CD4-positive, alpha-beta T cell treated with Interleukin-12 subunit alpha and Interleukin-12 subunit beta, for 1 hour (primary cell): ENCODE data around the gene ADGRF5.

Experiments
- DNase-seq: peaks from one replicate; pipeline ENCODE4 v3.0.0-alpha.2; 2020

The ADGRF5 gene

DNA sequence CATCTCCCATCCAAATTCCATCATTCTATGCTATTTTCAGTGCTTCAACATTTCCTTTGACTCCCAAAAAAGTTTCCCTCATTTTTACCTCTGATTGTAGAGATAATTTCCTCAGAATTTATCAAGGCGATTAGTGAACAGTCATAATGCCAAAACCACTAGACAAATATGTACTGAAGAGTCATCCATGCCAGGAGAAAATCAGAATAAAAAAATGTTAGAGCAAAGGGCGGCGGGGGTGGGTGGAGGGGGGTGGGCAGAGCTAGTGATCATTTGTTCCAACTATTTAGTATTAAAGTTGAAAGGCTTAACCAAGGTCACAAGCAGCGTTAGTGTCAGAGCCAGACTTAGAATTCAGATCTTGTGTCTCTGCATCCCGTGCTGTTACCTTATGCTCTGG lies 5.3 kb upstream of the ADGRF5 start:
- DNase-seq = no peak

DNA sequence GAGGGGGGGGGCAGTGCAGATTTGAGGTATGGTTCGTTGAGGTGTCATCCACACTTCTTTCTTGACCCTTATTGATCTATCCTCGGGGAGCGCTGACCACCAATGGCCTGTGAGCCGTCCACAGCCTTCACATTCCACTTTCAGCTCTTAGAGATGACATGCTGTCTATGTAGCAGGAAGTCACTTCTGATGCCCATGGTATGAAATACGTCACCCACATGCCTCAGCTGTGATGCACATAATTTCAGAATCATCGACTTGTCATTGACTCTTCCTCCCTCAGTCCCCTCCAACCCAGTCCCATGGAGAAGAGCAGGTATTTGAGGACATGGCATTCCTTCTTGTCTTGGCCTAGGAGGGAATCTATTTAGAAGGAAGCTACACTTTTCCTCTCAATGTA lies 4.7 kb upstream of the ADGRF5 start:
- no peak for DNase-seq

DNA sequence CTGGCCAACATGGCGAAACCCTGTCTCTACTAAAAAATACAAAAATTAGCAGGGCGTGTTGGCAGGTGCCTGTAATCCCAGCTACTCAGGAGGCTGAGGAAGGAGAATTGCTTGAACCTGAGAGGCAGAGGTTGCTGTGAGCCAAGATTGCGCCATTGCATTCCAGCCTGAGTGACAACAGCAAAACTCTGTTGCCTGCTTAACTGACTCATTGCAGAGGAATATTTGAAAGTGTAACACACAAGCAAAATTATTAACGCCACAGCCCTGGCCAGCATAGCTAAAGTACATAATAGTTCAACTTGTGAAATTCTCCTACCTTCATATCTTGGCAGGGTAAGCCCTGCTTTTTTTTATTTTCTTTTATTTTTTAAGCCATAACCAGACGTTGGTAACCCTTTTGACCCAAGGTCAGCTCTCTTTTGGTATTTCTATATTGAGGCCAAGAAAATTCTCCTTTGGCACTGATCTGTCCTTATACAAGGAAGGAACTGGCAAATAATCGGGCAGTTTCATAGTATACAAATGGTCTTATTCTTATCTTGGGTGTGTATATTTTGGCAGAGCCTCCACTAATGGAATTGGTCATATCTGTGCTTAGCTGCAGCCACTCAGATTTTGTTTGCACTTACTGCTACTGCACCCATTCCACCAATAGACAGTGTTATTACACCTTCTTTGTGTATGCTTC lies 4.0 kb upstream of the ADGRF5 start:
- DNase-seq = no peak

DNA sequence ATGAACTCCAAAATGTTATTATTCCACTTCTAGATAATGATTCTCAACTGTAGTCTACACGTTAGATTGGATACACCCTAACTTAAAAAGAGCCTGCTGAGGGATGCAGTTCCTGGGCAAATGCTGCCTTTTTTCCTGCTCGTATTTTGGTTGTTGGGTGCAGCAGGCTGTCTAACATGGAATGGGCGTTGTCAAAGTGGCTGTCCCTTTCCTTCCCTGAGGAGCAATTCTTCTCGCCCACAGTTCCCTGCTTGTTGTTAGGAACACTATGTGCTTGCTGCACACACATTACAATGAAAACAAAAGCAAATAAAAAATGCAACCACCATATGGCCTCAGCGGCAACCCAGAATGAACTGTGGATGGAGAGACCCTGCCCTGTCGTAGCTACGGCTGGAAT lies 1.7 kb upstream of the ADGRF5 start:
- no peak for DNase-seq

DNA sequence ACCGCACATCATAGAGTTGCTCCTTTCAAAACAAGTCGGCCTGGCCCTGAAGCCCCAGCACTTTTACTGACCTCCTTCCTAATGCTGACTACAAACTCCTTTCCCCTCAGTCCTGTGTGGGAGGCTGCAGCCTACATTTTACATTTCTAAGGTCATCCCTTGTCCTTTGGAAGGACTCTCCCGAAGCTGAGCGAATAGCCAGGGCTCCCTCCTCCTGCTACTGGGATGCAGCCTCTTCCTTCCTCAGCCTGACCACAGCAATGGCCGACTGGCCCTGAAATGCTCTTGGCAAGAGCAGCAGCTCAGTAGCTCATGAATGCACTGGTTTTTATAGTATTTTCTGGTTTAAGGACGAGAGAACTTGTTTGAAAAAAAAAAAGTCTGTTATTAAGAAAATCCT lies 679 bp downstream of the ADGRF5 start:
- no peak for DNase-seq

DNA sequence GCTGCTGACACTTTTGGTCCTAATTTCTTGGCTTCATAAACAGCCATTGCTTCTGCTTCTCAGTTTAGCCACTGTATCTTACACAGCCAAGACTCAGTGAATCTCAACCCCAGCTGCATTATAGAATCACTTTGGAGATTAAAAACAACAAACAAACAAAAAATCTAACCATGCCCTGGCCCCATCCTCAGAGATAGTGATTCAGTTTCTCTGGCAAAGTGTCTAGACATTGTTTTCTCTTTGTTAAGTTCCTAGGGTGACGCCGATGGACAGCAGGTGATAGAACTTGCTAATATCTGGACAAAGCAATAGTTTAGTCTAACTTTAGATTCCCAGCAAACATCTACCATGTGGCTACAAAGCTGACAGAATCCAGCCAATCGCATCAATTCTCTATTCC lies 2.9 kb downstream of the ADGRF5 start:
- no peak for DNase-seq

DNA sequence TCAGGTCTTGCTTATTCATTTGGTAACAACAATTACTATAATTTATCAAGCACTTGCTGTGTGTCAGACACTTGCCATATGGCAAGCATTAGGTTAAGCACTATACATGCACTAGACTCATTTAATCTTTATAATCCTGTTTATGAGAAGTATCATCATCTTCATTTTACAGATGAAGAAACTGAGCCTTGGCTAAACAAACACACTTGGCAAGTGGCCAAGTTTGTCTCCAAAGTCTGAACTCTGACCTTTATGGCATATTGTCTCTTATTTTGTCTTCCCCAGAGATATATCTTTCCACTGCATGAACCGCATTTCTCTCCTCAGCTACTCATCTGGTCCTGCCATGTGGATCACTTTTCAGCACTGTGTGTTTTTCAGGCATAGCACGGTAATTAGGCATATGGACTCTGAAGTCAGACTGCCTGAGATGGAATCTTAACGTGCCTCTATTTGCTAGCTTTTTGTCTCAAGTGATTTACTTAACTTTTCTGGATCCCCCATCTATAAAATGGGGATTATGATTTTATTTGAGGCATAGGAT lies 4.7 kb downstream of the ADGRF5 start:
- DNase-seq = no peak

DNA sequence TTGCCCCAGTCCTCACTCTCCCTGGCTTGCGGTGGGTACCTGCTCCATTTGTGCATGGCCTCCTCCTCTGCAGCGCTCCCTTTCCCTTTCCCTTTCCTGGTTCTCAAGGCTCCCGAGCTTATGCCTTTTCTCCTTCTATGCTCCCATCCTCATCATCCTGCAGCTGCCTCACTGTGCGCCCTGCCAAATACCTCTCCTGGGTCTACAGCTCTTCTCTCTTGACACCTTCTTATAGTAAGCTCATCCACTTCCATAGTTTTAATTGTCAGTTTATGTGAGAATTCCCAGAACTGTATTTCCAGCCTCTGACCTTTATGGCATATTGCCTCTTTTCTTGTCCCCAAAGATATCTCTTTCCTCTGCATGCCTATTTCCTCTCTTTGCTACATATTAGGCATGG lies 5.9 kb downstream of the ADGRF5 start:
- DNase-seq = no peak

DNA sequence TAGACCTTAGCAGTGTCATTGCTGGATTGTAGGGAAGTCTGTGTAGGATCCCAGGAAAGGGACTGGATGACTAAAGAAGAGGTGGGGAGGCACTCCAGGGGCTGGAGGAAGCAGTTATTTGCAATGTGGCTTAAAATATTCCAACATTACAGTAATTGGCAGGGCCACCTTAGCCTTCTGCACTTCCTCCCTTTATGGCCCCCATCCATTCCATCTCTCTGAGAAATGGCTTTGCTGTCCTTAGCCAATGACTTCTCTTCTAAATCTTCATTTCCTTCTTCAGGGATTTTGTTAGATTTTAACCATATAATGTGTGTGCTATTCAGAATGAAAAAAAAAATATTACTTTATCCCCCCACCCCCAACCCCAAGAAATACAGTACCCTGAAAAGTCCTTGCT lies 6.4 kb downstream of the ADGRF5 start:
- no peak for DNase-seq

DNA sequence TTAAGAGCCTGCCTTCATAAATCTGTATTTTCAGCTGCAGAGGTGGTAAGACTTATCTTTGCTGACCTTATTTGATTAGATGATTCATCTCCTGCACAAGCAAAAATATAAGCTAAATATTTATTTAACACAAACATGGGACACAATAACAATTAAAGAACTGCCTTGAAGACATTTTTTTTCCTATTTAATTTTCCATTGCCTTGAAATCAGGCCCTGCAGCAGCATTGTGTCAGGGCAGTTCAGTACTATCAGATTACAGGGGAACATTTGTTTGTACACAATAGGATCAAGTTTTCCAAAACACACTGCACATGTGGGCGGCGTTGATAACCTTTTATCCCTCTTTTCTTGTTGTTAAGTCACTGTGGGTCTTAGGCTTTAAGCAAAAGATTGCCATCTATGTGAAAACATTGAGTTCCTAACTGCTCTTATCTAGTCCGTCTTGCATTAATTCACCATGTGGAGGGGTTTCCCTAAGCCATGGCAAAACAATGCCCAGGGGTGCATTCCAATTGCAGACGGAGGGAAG lies 7.4 kb downstream of the ADGRF5 start:
- DNase-seq = no peak

DNA sequence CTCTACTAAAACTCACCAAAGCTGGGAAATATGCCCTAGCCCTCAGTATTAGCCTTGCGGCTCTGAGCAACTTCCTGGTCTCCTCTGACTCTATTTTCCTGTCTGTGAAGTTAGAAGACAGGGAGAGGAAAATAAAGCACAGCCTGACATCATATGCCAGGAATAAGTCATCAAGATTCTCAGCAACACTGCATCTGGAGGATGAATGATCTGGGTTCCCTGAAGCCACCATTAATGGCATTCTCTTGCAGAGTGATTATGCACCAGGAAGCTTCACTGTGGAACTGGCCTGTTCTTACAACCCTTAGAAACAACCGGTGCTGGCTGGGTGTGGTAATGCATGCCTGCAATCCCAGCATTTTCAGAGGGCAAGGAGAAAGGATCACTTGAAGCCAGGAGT lies 12.4 kb downstream of the ADGRF5 start:
- no peak for DNase-seq

DNA sequence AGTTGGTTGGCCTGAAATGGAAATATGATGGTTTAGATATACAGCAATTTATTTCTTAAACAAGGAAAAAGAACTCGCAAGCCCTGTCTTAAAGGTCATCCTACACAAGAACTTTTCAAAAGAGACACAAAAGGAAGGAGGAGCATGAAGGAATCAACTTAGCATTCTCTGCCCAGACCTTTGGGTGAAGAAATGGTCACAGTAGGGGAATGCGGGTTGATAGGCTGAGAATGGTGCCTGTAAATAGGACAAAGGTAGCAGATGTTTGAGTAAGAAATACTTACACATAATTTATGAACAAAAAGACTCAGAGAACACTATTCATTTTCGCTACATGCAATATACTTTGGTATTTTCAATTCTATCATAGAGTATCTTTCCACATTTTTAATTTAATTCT lies 15.0 kb downstream of the ADGRF5 start:
- no peak for DNase-seq

DNA sequence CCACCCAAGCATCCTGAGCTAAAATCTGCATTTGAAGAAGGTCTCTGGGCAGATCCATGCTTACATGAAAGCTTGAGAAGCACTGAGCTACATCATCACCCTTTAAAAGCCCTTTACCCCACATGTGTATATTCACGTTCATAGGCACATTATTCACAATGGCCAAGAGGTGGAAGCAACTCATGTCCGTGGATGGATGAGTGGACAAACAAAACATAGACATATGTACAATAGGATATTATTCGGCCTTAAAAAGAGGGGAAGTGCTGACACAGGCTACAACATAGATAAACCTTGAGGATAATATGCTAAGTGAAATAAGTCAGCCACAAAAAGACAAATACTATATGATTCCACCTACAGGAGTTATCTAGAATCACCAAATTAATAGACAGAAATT lies 17.6 kb downstream of the ADGRF5 start:
- DNase-seq = no peak

DNA sequence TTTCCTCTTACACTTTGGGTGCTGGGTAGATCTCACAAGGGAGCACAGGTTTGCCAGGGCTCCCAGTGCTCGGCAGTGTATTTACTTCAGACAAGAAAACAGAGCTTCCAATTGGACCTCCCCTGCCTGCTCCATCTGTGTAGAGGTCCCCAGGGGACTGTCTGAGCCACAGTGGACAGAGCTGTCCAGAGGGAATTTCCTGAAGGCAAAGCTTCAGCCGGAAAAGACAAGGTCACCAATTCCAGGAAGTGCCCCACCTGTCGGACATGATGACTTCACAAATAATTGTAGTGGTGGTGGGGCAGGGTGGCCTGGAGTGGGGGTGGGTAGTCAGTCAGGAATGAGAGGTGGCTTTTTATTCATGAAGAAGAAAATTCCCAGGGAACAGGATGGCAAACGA lies 18.6 kb downstream of the ADGRF5 start:
- DNase-seq = no peak

DNA sequence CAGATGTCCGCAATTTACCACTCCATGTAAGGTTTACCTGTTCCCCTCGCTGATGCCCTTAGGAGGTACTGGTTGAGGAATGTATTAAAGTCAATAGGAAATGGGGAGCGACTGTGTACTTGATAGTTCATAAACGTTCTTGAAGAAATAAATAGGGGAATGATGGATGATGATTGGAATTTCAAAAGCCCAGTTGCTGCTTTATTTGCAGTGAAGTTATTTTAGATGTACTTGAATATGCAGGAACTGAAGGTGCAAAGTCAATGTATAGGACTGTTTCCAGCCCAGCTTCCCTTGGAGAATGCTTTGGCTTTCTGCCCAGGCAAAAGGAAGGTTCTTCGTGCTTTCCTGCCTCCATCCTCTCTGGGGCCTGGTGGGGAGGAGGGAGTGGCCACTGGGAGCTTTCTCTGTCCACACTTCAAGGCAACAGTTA lies 19.8 kb downstream of the ADGRF5 start:
- DNase-seq = no peak

DNA sequence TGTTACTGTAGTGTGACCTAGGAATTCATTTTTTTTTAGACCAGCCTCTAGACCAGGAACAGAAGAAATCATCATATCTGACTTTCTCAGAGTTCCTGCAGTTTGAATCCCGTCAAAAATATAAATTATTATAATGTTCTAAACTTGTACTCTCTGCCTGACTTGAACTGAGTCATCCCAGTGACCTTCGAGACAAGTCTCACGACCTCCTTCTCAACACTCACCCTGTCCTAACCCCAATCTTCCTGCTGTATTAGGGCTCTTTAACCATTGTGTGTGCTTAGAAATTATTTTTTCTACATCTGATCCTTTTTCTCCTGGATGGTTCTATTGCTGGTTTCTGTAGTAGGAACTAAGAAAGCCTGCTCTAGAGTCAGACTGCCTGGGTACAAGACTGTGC lies 21.5 kb downstream of the ADGRF5 start:
- DNase-seq = no peak

DNA sequence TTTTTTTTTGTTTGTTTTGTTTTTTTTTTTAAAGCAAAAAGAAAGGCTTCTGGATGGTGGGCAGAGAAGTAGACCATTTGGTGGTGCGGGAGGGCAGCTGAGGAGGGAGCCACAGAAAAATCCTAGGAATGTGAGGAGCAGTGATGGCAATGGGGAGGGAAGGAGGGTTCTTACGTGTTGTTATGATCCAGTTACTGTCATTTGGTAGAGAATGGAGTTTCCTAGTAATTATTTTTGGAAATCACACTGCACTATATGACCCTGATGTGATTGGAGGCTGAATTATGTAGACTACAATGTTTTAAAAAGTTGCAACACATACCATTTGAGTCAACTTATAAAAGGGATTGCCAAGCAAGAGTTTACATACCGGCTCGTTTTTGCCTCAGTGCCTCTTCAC lies 22.1 kb downstream of the ADGRF5 start:
- no peak for DNase-seq

DNA sequence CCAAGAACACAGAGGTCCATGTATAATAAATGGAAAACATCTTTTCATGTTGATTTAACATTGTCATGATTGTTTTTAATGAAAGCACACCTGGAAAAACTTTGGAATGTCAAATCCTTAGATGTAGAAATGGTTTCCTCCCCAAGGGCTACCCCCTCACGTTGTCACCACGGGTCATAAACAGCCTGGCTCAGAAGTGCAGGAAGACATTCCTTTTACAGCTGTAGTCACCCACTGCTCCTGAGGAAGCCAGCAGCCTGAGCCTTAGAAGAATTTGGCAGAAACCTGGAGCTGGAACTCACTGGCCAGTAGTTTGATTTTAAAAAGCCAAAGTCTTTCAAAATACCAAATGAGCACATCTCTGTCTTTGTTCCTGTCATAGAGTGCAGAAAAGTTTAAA lies 23.7 kb downstream of the ADGRF5 start:
- no peak for DNase-seq

DNA sequence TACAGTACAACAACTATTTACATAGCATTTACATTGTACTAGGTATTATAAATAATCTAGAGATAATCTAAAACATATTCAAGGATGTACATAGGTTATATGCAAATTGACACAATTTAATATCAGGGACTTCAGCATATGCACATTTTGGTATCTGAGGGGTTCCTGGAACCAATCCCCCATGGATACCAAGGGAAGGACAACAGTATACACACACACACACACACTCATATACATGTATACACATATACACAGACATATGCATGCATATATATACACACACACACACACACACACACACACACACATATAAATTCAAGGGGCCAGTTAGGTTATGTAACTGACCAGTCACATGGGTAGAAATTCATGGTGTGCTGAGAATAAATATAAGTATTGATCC lies 24.9 kb downstream of the ADGRF5 start:
- DNase-seq = no peak

DNA sequence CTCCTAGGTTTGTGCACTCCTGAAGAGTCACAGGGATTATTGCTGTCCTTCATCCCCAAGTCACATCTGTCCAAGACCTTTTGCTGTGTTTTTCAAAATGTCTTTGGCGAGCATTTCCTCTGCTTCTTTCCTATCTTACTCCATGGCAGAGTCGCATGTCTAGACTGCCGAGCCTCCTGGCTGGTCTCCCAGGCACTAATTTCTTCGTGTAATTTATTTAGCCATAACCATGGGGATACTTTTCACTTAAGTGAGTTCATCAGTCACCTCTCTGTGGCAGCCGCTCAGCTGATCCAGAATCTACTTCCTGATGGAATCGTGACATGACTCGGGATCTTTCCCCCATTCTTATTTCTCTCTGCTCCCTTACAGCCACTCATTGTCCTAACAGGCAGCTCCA lies 25.8 kb downstream of the ADGRF5 start:
- DNase-seq = no peak

DNA sequence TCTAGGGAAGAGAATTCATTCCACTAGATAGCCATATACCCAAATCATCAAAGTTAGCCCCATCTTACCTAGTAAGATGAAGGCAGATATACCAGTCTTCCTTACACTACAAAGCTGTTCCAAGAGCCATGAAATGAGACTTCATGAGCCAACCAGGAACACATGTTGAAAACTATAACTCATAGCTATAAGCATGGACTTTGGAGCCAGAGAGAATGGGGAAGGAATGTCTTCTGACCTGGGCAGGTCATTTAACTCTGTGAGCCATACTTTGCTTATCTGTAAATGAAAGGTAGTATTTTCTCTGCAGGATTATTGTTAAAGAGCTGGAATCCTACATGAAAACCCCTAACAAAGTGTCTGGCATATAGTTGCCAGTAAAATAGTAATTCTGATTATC lies 27.3 kb downstream of the ADGRF5 start:
- no peak for DNase-seq

DNA sequence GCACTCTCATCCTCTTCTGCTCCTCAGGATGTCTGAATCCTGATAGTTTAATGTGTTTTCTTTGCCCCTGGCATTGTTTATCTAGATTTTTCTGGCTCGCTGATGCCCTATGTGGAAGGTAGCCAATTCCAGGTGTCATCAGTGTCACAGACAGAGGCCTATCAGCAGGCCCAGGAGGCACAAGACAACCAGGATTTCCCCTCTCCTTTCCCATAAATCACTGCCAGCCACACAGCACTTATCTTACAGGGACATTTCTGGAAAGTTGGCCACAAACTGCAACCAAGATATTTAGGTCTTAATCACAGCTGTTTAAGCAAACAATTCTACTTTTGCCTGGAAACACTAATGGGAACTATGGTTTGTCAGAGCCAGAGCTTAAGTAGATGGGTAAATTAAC lies 28.1 kb downstream of the ADGRF5 start:
- no peak for DNase-seq

DNA sequence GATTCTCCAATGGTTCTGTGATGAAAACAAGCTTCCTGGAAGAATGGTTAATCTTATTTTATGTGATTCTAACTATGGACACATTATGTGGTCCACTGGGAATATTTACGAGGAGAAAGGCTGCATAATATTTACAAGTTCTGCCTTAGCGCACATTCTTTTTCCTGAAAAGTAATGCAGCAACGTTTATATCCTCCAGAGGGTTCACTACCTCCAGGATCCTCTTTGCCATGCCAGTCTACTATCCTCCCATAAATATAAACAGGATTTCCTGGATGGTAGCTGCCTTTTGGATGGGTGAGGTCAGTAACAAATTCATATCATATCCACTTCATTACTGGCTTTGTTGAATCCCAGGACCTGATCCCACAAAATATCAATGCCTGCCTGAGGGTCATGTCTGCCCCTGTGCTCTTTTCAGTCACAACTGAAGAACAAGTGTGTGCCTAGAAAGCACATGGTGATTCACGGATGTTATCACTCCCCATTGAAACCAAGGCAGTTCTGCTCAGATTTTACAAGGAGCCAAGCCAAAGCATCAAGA lies 30.4 kb downstream of the ADGRF5 start:
- no peak for DNase-seq

DNA sequence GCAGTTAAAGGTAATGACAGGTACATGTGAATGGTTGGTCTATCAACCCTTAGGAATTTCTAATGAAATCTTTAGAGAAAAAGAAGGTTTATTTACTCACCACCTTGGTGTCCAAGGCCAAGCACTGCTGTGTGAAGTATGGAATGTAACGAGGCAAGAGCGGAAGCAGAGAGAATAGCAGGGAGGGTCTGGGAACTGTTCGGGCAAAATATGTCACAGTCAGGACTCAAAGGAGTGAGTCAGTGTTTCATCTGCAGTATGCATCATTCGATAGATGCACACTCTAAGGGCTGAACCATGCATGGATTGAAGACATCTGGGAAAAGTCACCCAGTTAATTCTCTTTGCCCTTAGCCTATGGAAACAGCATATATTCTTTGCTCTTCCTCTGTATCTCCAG lies 33.2 kb downstream of the ADGRF5 start:
- DNase-seq = no peak

DNA sequence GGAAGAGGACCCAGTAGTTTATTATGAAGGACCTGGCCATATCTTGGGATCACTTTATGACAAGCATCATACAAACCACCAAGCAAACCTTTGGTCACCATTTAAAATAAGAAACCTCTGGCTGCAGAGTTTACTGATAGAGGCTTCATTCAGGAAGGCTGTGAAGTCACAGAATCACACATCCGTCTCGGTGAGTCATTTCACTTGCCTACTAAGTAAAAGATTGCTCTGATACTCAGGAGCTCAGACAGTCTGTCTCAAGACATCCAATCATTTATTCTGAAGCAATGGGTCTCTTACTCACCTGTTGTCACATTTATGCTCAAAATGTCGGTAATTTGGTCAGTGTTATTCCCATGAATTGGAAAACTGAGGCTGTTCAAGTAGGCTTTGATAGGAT lies 33.7 kb downstream of the ADGRF5 start:
- DNase-seq = no peak
